CD4-positive, CD25-positive, alpha-beta regulatory T cell (primary cell): ENCODE data around the gene MAST4. TPM values are rescaled to one million over a fixed set of nuclear protein-coding genes. Genes with fewer than 3 reads are reported as not detected.
A peak's percentile ranks its signal among the peaks of the same experiment; 100 is the strongest.

ENCODE experiments used
- ATAC-seq, 2 donors: fragments of 150-1000 bp; cut with Tn5 transposase; one replicate each; pipeline ENCODE4 v1.10.0; 2021; ENCODE audit warnings: low read depth in 2 of 2, moderate number of reproducible peaks in 2 of 2, moderate library complexity in 1 of 2
- DNase-seq, 3 donors: peaks; one replicate each; pipeline versions ENCODE4 v3.0.0 to v3.0.0-alpha.2; 2012 to 2022; ENCODE audit warnings: mixed read lengths in 1 of 3
- H3K27ac ChIP-seq: one replicate; pipeline ENCODE4 v1.7.0; 2013; ENCODE audit warnings: mild to moderate bottlenecking, low read length; ENCODE audit not compliant: insufficient read depth, poor library complexity, severe bottlenecking
- H3K27me3 ChIP-seq: one replicate; pipeline ENCODE4 v1.7.0; 2013; ENCODE audit warnings: low read length; ENCODE audit not compliant: control insufficient read depth, insufficient read depth
- H3K36me3 ChIP-seq: one replicate; pipeline ENCODE4 v1.7.0; 2013; ENCODE audit warnings: mild to moderate bottlenecking, low read length, moderate library complexity; ENCODE audit not compliant: control insufficient read depth, insufficient read depth
- H3K4me1 ChIP-seq: 2 replicates; pipeline ENCODE4 v1.7.0; 2013; ENCODE audit warnings: mild to moderate bottlenecking, low read length; ENCODE audit not compliant: insufficient read depth, control insufficient read depth, poor library complexity, severe bottlenecking
- H3K4me3 ChIP-seq: one replicate; pipeline ENCODE4 v1.7.0; 2013; ENCODE audit warnings: low read depth, mild to moderate bottlenecking, low read length, moderate library complexity
- H3K9me3 ChIP-seq, 2 experiments: 1 replicate in 1 of 2; 2 replicates in 1 of 2; pipeline ENCODE4 v1.7.0; 2013; ENCODE audit warnings: low read length in 2 of 2, mild to moderate bottlenecking in 1 of 2, moderate library complexity in 1 of 2; ENCODE audit not compliant: control insufficient read depth in 2 of 2
- H3K27ac Mint-ChIP-seq, 3 donors: one replicate each; pipeline ENCODE4 v1.8.0; 2020 to 2022; ENCODE audit warnings: mild to moderate bottlenecking in 3 of 3, mixed read lengths in 3 of 3, moderate library complexity in 2 of 3
- H3K27me3 Mint-ChIP-seq: one replicate; pipeline ENCODE4 v1.8.0; 2022; ENCODE audit warnings: mild to moderate bottlenecking, mixed read lengths
- H3K36me3 Mint-ChIP-seq: one replicate; pipeline ENCODE4 v1.8.0; 2020; ENCODE audit warnings: mixed read lengths
- H3K4me1 Mint-ChIP-seq, 4 donors: one replicate each; pipeline ENCODE4 v1.8.0; 2020 to 2022; ENCODE audit warnings: mixed read lengths in 4 of 4, mild to moderate bottlenecking in 1 of 4
- H3K4me3 Mint-ChIP-seq, 4 donors: one replicate each; pipeline ENCODE4 v1.8.0; 2020 to 2022; ENCODE audit warnings: mild to moderate bottlenecking in 4 of 4, mixed read lengths in 4 of 4, moderate library complexity in 3 of 4
- H3K9me3 Mint-ChIP-seq, 7 donors: one replicate each; pipeline ENCODE4 v1.8.0; 2020 to 2022; ENCODE audit warnings: mixed read lengths in 7 of 7, mild to moderate bottlenecking in 3 of 7, moderate library complexity in 2 of 7
- polyA plus RNA-seq, 4 donors: library from polyadenylated mRNA; unstranded; fragments of 300-500 nt; fragmentation: Illumina TruSeq; gene quantifications; one replicate each; pipeline ENCODE4 v1.2.3, GENCODE V29; 2021
- total RNA-seq: library from RNA; stranded (reverse); gene quantifications from one replicate; pipeline ENCODE4 v1.2.3, GENCODE V29; 2022

Gene MAST4
- total and polyA plus RNA-seq, 5 donors from 2014 or later, result 11.7 to 54.1 (median 12.7) TPM

- DNase-seq (no peak), ATAC-seq (no peak)
- Histone ChIP-seq H3K4me1 (no peaks in the 10 kb centered on the region), H3K27ac (no peak overlapping the region), H3K9me3 (no peaks in the 10 kb centered on the region), H3K36me3 (no peaks in the 10 kb centered on the region), H3K4me3 (no peak overlapping the region), H3K27me3 (peaks cover 26% of the 10 kb centered on the region)
- no peaks in the 10 kb centered on the region for H3K36me3 Mint-ChIP-seq
- peaks cover 49% of the 10 kb centered on the region for H3K27me3 Mint-ChIP-seq
- H3K27ac Mint-ChIP-seq, result no peak overlapping the region
- no peaks in the 10 kb centered on the region for H3K4me1 Mint-ChIP-seq
- H3K9me3 Mint-ChIP-seq, result no peaks in the 10 kb centered on the region
- H3K4me3 Mint-ChIP-seq, result no peak overlapping the region
Observed at GRCh38 chr5:66807743-66808142, 211.6 kb downstream of the MAST4 start.

- Histone ChIP-seq H3K27me3 (peaks cover 22% of the 10 kb centered on the region), H3K36me3 (no peaks in the 10 kb centered on the region), H3K4me3 (no peak overlapping the region), H3K4me1 (no peaks in the 10 kb centered on the region), H3K9me3 (no peaks in the 10 kb centered on the region), H3K27ac (no peak overlapping the region)
- DNase-seq (no peak), ATAC-seq (no peak)
- H3K27ac Mint-ChIP-seq, result no peak overlapping the region
- no peaks in the 10 kb centered on the region for H3K9me3 Mint-ChIP-seq
- H3K36me3 Mint-ChIP-seq, result no peaks in the 10 kb centered on the region
- H3K4me1 Mint-ChIP-seq, result no peaks in the 10 kb centered on the region
- H3K4me3 Mint-ChIP-seq, result no peak overlapping the region
- peaks cover 47% of the 10 kb centered on the region for H3K27me3 Mint-ChIP-seq
Observed at GRCh38 chr5:66808663-66809062, 212.5 kb downstream of the MAST4 start.

GRCh38 chr5:66810151-66810550 lies 214.0 kb downstream of the MAST4 start:
- Histone ChIP-seq H3K4me1 (no peaks in the 10 kb centered on the region), H3K27ac (no peak overlapping the region), H3K27me3 (peaks cover 12% of the 10 kb centered on the region), H3K36me3 (no peaks in the 10 kb centered on the region), H3K4me3 (no peak overlapping the region), H3K9me3 (no peaks in the 10 kb centered on the region)
- no peak overlapping the region for H3K4me3 Mint-ChIP-seq
- peaks cover 0 to 4% (median 0%) of the 10 kb centered on the region in 4 donors for H3K4me1 Mint-ChIP-seq
- H3K27ac Mint-ChIP-seq, result no peak overlapping the region
- ATAC-seq (no peak), DNase-seq (no peak)
- no peaks in the 10 kb centered on the region for H3K36me3 Mint-ChIP-seq
- H3K9me3 Mint-ChIP-seq, result no peaks in the 10 kb centered on the region
- peaks cover 43% of the 10 kb centered on the region for H3K27me3 Mint-ChIP-seq

- Mint-ChIP-seq H3K36me3 (no peaks in the 10 kb centered on the region), H3K9me3 (no peaks in the 10 kb centered on the region), H3K4me1 (peaks cover 0 to 4% (median 0%) of the 10 kb centered on the region in 4 donors), H3K27me3 (peaks cover 42% of the 10 kb centered on the region), H3K4me3 (no peak overlapping the region), H3K27ac (no peak overlapping the region)
- ATAC-seq (no peak), DNase-seq (no peak)
- H3K36me3 ChIP-seq, result no peaks in the 10 kb centered on the region
- H3K27ac ChIP-seq, result no peak overlapping the region
- no peaks in the 10 kb centered on the region for H3K4me1 ChIP-seq
- peaks cover 10% of the 10 kb centered on the region for H3K27me3 ChIP-seq
- H3K9me3 ChIP-seq, result no peaks in the 10 kb centered on the region
- no peak overlapping the region for H3K4me3 ChIP-seq
Observed at GRCh38 chr5:66810848-66811261, 214.7 kb downstream of the MAST4 start.

GRCh38 chr5:66812291-66812690 lies 216.1 kb downstream of the MAST4 start:
- no peaks in the 10 kb centered on the region for H3K9me3 Mint-ChIP-seq
- H3K36me3 Mint-ChIP-seq, result no peaks in the 10 kb centered on the region
- H3K27ac Mint-ChIP-seq, result no peak overlapping the region
- H3K4me3 ChIP-seq, result no peak overlapping the region
- ATAC-seq (no peak), DNase-seq (no peak)
- peaks cover 4% of the 10 kb centered on the region for H3K27me3 ChIP-seq
- H3K4me3 Mint-ChIP-seq, result no peak overlapping the region
- no peaks in the 10 kb centered on the region for H3K36me3 ChIP-seq
- H3K27me3 Mint-ChIP-seq, result peaks cover 40% of the 10 kb centered on the region
- H3K9me3 ChIP-seq, result no peaks in the 10 kb centered on the region
- peaks cover 0 to 4% (median 0%) of the 10 kb centered on the region in 4 donors for H3K4me1 Mint-ChIP-seq
- no peaks in the 10 kb centered on the region for H3K4me1 ChIP-seq
- H3K27ac ChIP-seq, result no peak overlapping the region

GRCh38 chr5:66813306-66813705 lies 217.1 kb downstream of the MAST4 start:
- Mint-ChIP-seq H3K4me1 (peaks cover 0 to 4% (median 0%) of the 10 kb centered on the region in 4 donors), H3K36me3 (no peaks in the 10 kb centered on the region), H3K27ac (no peak overlapping the region), H3K27me3 (peaks cover 35% of the 10 kb centered on the region), H3K9me3 (no peaks in the 10 kb centered on the region), H3K4me3 (no peak overlapping the region)
- H3K4me1 ChIP-seq, result no peaks in the 10 kb centered on the region
- H3K9me3 ChIP-seq, result no peaks in the 10 kb centered on the region
- H3K36me3 ChIP-seq, result no peaks in the 10 kb centered on the region
- H3K4me3 ChIP-seq, result no peak overlapping the region
- no peak for ATAC-seq
- H3K27ac ChIP-seq, result no peak overlapping the region
- H3K27me3 ChIP-seq, result peaks cover 4% of the 10 kb centered on the region
- DNase-seq, result no peak

GRCh38 chr5:66814146-66814991 lies 218.2 kb downstream of the MAST4 start:
- Histone ChIP-seq H3K4me1 (no peaks in the 10 kb centered on the region), H3K36me3 (no peaks in the 10 kb centered on the region), H3K4me3 (no peak overlapping the region), H3K27me3 (no peaks in the 10 kb centered on the region), H3K27ac (no peak overlapping the region), H3K9me3 (no peaks in the 10 kb centered on the region)
- peak in 1 of 2 donors; percentile 67 for ATAC-seq
- H3K27me3 Mint-ChIP-seq, result peaks cover 28% of the 10 kb centered on the region
- H3K27ac Mint-ChIP-seq, result no peak overlapping the region
- H3K36me3 Mint-ChIP-seq, result no peaks in the 10 kb centered on the region
- H3K4me1 Mint-ChIP-seq, result peaks cover 0 to 4% (median 0%) of the 10 kb centered on the region in 4 donors
- no peaks in the 10 kb centered on the region for H3K9me3 Mint-ChIP-seq
- no peak overlapping the region for H3K4me3 Mint-ChIP-seq
- peak; percentile 7 to 85 (median 51) for DNase-seq
